Measurements from ENCODE around the gene RASIP1. TPM values are rescaled to one million over a fixed set of nuclear protein-coding genes. Genes with fewer than 3 reads are reported as not detected.
A peak's percentile ranks its signal among the peaks of the same experiment; 100 is the strongest.

Gene RASIP1
- total RNA-seq, 4 donors from 2014 or later, result 3.0 to 11.1 (median 7.0) TPM

GRCh38 chr19:48686088-48686487 lies 54.3 kb downstream of the RASIP1 start:
- no peaks in the 10 kb centered on the region for H3K36me3 ChIP-seq
- no peaks in the 10 kb centered on the region for H3K9me3 ChIP-seq
- no peak overlapping the region for H3K4me3 ChIP-seq
- in situ Hi-C loops (cut with MboI; ENCODE audit: low pct_ligation_motif_present in 1 of 4, low pct_unique_long_range_greater_than_20kb in 1 of 4, low sequenced_read_pairs in 3 of 4), result no loop called here
- H3K27ac ChIP-seq, result no peak overlapping the region
- TF ChIP-seq CTCF (IDR thresholded peaks at IDR 0.05) (no peak), POLR2A (IDR thresholded peaks at IDR 0.05) (no peak), POLR2AphosphoS5 (IDR thresholded peaks at IDR 0.05) (no peak), EP300 (IDR thresholded peaks at IDR 0.05; ENCODE audit: low read depth) (no peak)
- peaks cover 0 to 5% (median 2%) of the 10 kb centered on the region in 4 donors for H3K4me1 ChIP-seq
- WGBS, 2 donors (ENCODE audit: low coverage in 1 of 2), result 86 to 89% methylated on average over 3 of the region's 3 CpGs
- intact Hi-C loops (cut with DNase I; ENCODE audit: low total_unique reads), result no loop called here
- no peaks in the 10 kb centered on the region for H3K27me3 ChIP-seq
- no peak for DNase-seq

DNA sequence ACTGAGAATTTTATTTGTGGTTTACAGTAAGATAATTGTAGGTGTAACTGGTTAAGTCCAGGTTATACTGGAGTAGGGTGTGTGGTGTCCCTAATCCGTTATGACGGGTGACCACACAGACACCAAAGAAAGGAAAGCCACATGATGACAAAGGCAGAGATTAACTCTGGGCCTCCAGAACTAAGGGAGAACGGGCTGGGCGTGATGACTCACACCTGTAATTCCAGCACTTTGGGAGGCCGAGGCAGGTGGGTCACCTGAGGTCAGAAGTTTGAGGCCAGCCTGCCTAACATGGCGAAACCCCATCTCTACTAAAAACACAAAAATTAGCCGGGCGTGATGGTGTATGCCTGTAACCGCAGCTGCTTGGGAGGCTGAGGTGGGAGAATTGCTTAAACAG lies 54.8 kb downstream of the RASIP1 start:
- DNase-seq, result no peak
- Histone ChIP-seq H3K36me3 (no peaks in the 10 kb centered on the region), H3K9me3 (no peaks in the 10 kb centered on the region), H3K4me3 (no peak overlapping the region), H3K27ac (no peak overlapping the region), H3K27me3 (no peaks in the 10 kb centered on the region), H3K4me1 (peaks cover 0 to 5% (median 2%) of the 10 kb centered on the region in 4 donors)
- TF ChIP-seq POLR2A (IDR thresholded peaks at IDR 0.05) (no peak), CTCF (IDR thresholded peaks at IDR 0.05) (no peak), POLR2AphosphoS5 (IDR thresholded peaks at IDR 0.05) (no peak), EP300 (IDR thresholded peaks at IDR 0.05; ENCODE audit: low read depth) (no peak)
- WGBS, 2 donors (ENCODE audit: low coverage in 1 of 2), result 71 to 74% methylated on average over 5 to 9 of the region's 9 CpGs
- intact Hi-C loops (cut with DNase I; ENCODE audit: low total_unique reads) (no loop called here), in situ Hi-C loops (cut with MboI; ENCODE audit: low pct_ligation_motif_present in 1 of 4, low pct_unique_long_range_greater_than_20kb in 1 of 4, low sequenced_read_pairs in 3 of 4) (no loop called here)

DNA sequence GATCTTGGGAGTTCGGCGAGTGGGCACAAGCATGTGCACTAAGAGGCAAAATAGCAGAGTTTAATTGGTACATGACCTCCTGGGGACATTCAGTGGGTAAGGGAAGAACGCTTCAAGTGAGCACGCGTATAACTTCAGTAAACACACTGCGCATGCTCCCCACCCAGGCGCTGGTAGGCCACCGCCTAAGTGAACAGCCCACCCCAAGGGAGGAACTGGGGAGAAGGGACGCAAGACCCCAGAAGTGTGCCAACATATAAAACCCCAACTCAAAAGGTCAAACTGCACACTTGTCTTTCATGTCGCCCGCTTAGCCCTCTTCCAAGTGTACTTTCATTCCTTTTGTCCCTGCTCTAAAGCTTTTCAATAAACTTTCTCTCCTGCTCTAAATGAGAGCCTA lies 57.1 kb downstream of the RASIP1 start:
- Histone ChIP-seq H3K4me1 (peaks cover 0 to 10% (median 4%) of the 10 kb centered on the region in 4 donors), H3K36me3 (no peaks in the 10 kb centered on the region), H3K4me3 (peak overlapping the region in 1 of 4 donors; percentile 6), H3K27me3 (no peaks in the 10 kb centered on the region), H3K9me3 (no peaks in the 10 kb centered on the region), H3K27ac (no peak overlapping the region)
- no peak for DNase-seq
- intact Hi-C loops (cut with DNase I; ENCODE audit: low total_unique reads), result no loop called here
- TF ChIP-seq POLR2AphosphoS5 (IDR thresholded peaks at IDR 0.05), result no peak
- no peak for TF ChIP-seq EP300 (IDR thresholded peaks at IDR 0.05; ENCODE audit: low read depth)
- no peak for TF ChIP-seq CTCF (IDR thresholded peaks at IDR 0.05)
- no peak for TF ChIP-seq POLR2A (IDR thresholded peaks at IDR 0.05)
- in situ Hi-C loops (cut with MboI; ENCODE audit: low pct_ligation_motif_present in 1 of 4, low pct_unique_long_range_greater_than_20kb in 1 of 4, low sequenced_read_pairs in 3 of 4), result no loop called here
- 66 to 72% methylated on average over 4 to 11 of the region's 11 CpGs for WGBS, 2 donors (ENCODE audit: low coverage in 1 of 2)

GRCh38 chr19:48681127-48681470 lies 59.3 kb downstream of the RASIP1 start:
- H3K36me3 ChIP-seq, result no peaks in the 10 kb centered on the region
- WGBS, 2 donors (ENCODE audit: low coverage in 1 of 2), result 79% methylated on average over 7 of the region's 7 CpGs; no CpG with 5 or more reads in 1 of the 2 donors
- in situ Hi-C loops (cut with MboI; ENCODE audit: low pct_ligation_motif_present in 1 of 4, low pct_unique_long_range_greater_than_20kb in 1 of 4, low sequenced_read_pairs in 3 of 4), result no loop called here

More at GRCh38 chr19:48681127-48681470, 59.3 kb downstream of the RASIP1 start:
- no peak for DNase-seq
- intact Hi-C loops (cut with DNase I; ENCODE audit: low total_unique reads), result no loop called here
- Histone ChIP-seq H3K27ac (no peak overlapping the region), H3K4me1 (peaks cover 0 to 24% (median 12%) of the 10 kb centered on the region in 4 donors), H3K4me3 (no peak overlapping the region), H3K9me3 (no peaks in the 10 kb centered on the region), H3K27me3 (no peaks in the 10 kb centered on the region)
- TF ChIP-seq POLR2AphosphoS5 (IDR thresholded peaks at IDR 0.05), result no peak
- no peak for TF ChIP-seq POLR2A (IDR thresholded peaks at IDR 0.05)
- TF ChIP-seq CTCF (IDR thresholded peaks at IDR 0.05), result no peak
- no peak for TF ChIP-seq EP300 (IDR thresholded peaks at IDR 0.05; ENCODE audit: low read depth)

All from transverse colon (tissue), 4 donors.